Measurements from ENCODE around the gene ZSWIM4. TPM values are rescaled to one million over a fixed set of nuclear protein-coding genes. Genes with fewer than 3 reads are reported as not detected.
A peak's percentile ranks its signal among the peaks of the same experiment; 100 is the strongest.
"Not testable (repeated sequence)": the region's sequence is repeated elsewhere in the genome, so short reads cannot be mapped to it uniquely, and the experiment has no call there.

The ZSWIM4 gene
- total RNA-seq, 1 experiment from 2014 or later = 2.7 TPM

GRCh38 chr19:13778398-13778797 lies 16.8 kb upstream of the ZSWIM4 start:
- no peak for DNase-seq (ENCODE audit: low read depth)

DNA sequence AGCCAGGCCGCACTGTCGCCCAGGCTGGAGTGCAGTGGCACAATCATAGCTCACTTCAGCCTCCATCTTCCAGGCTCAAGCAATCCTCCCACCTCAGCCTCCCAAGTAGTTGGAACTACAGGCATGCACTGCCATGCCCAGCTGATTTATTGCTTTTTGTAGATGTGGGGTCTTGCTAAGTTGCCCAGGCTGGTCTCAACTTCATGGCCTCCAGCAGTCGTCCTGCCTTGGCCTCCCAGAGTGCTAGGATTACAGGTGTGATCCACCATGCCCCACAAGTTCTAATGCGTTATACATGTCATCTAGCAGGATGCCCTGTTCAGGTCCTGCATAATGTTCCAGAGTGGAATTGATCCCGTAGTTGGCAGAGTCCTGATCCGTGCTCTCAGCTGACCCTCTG lies 16.4 kb upstream of the ZSWIM4 start:
- no peak for DNase-seq (ENCODE audit: low read depth)

GRCh38 chr19:13779794-13780193 lies 15.4 kb upstream of the ZSWIM4 start:
- not testable (repeated sequence) for DNase-seq (ENCODE audit: low read depth)

DNA sequence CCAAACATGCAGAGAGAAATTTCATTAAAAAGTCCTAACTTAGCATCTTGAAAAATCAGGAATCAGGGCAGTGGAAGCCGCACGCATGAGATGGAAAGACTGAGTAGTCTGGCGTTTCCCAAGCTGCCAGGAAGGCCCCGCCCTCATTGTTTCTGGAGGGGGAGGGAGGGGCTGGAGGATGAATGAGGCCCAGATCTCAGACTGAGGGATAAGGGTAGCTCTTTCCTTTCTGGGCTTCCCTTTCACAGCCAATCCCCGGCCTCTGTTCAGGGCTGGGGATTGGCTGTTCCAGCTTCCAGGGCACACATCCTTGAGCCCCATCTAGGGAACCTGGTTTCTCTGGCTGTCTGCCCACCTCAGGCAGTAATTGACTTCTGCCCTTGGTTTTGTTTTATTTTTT lies 13.7 kb upstream of the ZSWIM4 start:
- peak; percentile 68 for DNase-seq (ENCODE audit: low read depth)

GRCh38 chr19:13782537-13782936 lies 12.7 kb upstream of the ZSWIM4 start:
- DNase-seq (ENCODE audit: low read depth) = no peak

- no peak for DNase-seq (ENCODE audit: low read depth)
These were observed 11.4 kb upstream of the ZSWIM4 start for GRCh38 chr19:13783565-13784500.

DNA sequence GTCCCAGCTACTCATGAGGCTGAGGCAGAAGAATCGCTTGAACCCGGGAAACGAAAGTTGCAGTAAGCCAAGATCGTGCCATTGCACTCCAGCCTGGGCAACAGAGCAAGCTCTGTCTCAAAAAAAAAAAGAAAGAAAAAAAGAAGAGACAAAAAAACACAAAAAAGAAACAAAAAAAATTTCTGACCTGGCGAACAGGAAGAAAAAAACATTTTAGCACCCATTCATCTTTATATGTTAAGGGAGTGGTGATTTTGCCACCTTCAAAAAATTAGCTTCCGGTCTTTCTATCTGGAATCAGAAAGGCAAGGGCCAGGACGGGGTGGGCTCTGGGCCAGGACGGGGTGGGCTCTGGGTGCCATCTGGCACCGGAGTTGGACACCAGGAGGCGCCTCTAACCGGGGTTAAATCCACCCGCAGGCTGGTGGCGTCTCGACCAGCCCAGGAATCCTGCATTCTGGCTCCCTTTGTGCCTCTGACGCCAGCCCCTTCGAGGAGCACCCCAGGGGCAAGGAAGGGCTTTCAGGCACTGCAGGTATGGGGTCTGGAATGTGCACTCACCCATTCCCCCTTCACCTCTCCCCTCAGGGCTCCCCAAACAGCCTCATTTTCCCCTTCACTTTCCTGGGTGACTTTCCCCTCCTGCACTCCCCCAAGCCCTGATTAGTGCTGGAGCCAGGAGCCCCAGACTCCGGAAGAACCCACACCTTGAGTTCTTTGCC lies 10.4 kb upstream of the ZSWIM4 start:
- peak; percentile 58 for DNase-seq (ENCODE audit: low read depth)

GRCh38 chr19:13788991-13789390 lies 6.3 kb upstream of the ZSWIM4 start:
- no peak for DNase-seq (ENCODE audit: low read depth)

DNA sequence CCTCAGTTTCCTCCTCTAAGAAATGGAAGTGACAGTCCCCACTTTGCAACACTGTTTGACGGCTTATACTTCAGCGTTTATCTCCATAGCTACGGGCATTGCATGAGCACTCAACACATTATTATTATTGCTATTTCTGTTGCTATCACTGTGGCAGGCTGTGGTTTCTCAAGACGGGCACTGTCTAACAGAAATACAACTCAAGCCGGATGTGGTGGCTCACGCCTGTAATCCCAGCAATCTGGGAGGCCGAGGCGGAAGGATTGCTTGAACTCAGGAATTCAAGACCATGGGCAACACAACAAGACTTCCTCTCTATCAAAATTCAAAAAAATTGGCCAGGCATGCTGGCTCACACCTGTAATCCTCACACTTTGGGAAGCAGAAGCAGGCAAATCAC lies 4.9 kb upstream of the ZSWIM4 start:
- DNase-seq (ENCODE audit: low read depth) = no peak

- not testable (repeated sequence) for DNase-seq (ENCODE audit: low read depth)
These were observed 1.9 kb upstream of the ZSWIM4 start for GRCh38 chr19:13793317-13793716.

DNA sequence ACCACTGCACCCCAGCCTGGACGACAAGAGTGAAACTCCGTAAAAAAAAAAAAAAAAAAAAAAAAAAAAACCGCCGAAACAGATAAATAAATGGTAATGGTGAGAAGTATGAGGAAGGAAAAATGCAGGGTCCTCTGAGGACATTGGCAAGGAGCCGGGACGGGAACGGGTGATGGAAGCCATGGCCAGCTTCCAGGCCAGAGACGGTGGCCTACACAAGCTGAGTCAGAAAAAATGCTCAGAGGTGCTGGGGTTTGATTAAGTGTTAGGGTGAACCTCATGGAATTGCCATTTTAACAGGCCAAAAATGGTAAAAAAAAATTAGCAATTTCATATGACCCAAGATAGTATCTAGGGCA lies 866 bp upstream of the ZSWIM4 start:
- DNase-seq (ENCODE audit: low read depth) = peak; percentile 65

GRCh38 chr19:13795595-13796300 lies 505 bp downstream of the ZSWIM4 start:
- DNase-seq (ENCODE audit: low read depth) = peak; percentile 49

DNA sequence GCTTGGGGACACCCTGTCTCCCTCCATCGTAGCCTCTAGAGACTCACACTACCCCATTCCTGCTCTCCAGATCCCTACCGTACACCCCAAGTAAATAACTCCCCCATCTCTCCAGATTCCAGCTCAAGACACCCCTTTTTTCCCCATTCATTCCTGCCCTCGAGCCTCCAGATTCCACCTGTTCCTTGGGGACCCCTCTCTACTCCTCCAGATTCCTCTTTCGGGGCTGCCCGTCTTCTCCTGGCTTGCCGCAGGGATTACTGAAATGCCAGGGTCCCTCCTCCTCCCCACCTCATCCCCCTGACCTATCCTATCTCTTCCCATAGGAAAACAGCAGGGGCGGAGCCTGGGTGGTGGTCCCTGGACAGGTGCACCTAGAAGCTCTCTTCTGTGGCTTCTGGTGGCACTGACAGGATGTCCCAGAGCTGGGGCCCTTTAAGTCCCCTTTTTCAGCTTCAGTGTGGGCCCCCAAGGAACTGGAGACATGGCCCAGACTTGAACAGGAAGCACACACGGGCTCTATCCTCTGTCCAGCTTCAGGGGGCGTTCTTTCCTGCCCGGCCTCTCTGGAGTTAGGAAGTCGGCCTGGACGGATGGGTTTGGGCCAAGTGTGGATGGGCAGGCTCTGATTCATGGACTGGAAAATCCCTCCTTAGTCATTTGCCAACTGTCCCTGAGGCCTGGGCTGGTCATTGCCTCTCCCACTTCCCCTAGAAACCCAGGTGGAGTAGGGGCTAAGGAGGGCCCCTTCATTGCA lies 1.2 kb downstream of the ZSWIM4 start:
- peak; percentile 91 for DNase-seq (ENCODE audit: low read depth)

GRCh38 chr19:13797058-13797440 lies 1.8 kb downstream of the ZSWIM4 start:
- DNase-seq (ENCODE audit: low read depth) = no peak

- no peak for DNase-seq (ENCODE audit: low read depth)
These were observed 2.6 kb downstream of the ZSWIM4 start for GRCh38 chr19:13797870-13798269.

DNA sequence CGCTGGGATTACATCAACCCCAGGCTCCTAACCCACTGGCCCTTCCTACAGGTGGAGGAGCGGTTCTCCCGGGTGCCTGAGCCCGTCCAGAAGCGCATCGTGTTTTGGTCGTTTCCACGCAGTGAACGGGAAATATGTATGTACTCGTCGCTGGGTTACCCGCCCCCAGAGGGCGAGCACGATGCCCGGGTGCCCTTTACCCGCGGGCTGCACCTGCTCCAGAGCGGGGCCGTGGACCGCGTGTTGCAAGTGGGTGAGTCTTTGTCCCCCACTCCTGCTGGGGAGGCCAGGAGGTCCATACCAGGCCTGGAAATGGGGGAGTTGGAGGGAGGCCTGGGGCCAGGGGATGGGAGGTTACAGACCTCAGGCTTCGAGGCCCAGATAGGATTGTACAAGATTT lies 4.4 kb downstream of the ZSWIM4 start:
- no peak for DNase-seq (ENCODE audit: low read depth)

DNA sequence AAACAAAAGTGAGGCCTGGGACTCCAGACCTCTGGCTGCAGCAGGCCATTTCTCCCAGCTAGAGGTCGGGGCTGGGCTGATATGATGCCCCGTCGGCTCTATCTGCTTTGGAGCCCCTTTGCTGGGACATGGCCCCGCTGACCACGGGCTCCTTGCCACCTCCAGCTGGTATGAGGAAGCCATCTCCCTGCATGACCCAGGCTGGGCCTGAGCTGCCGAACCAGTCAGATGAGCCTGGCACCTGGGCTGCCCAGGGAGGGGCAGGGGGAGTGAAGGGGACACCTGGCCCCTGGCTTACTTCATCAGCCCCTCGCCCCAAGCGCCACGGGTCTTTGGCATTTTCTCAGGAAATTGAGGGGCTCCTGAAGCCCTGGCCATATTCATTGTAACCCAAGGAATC lies 7.8 kb downstream of the ZSWIM4 start:
- no peak for DNase-seq (ENCODE audit: low read depth)

DNA sequence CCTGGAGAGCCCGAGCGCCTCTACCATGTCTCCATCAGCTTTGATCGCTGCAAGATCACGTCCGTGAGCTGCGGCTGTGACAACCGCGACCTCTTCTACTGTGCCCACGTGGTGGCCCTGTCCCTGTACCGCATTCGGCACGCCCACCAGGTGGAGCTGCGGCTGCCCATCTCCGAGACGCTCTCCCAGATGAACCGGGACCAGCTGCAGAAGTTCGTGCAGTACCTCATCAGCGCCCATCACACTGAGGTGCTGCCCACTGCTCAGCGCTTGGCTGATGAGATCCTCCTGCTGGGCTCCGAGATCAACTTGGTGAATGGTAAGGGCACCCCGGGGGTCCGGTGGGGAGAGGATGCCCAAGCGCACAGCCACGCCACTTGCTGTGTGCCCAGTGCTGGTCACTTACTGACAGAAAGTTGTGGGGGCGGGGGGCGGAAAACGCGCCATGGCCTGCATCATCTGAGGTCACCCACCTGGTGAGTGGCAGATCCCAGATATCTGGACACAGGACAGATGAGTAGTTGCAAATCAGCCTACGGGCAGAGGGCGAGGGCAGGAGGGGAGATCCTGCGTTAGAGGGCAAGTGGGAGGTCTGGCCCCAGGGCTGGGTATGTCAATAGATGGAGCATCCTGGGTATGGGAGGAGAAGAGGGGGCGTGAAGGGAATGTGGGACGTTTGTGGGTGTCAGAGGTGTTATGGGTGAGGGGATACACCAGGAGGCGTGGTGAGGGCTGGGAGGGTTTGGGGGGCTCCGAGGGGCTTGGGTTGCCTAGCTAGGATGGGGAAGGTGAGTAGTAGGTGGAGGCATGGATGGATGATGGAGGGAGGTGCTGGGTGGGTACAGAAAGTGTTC lies 9.8 kb downstream of the ZSWIM4 start:
- no peak for DNase-seq (ENCODE audit: low read depth)

DNA sequence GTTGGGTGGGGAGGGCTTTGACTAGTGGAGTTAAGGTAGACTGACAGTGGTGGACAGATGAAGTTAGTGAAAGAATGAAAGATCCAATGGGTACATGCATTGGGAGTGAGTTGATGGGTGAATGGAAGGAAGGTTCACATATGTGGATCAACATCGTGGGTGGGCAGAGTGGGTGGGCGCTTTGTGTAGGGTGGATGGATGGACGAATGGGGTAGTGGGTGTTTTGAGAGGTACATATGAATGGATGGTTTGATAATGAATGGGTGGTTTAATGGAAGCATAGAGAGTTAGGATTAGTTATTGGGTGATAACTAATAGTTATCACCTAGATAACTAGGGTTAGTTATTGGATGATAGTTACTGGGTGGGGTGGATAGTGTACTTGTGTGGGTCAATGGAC lies 11.5 kb downstream of the ZSWIM4 start:
- DNase-seq (ENCODE audit: low read depth) = no peak

DNA sequence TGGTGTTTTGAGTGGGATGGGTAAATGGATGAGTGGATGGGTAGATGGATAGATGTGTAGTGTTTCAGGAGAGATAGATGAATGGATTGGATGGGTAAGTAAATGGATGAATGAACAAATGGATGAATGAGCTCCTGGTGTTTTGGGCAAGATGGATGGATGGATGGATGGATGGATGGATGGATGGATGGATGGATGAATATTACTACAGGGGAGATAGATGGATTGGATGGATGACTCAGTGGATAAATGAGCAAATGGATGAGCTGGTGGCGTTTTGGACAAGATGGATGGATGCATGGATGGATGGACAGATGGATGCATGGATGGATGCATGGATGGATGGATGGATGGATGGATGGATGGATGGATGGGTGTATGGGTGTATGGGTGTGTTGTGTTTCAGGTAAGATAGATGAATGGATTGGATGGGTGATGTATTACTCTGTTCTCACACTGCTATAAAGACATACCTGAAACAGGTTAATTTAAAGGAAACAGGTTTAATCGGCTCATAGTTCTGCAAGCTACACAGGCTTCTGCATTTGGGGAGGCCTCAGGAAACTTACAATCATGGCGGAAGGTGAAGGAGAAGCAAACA lies 12.3 kb downstream of the ZSWIM4 start:
- DNase-seq (ENCODE audit: low read depth) = no peak
